SK-N-SH treated with all-trans-retinoic acid at 6 μM for 48 hours (cell line): ENCODE data around the gene KTI12.

Experiments
- ISL1 ChIP-seq: fragments of 250-450 bp; sonication (Bioruptor Pico); IDR thresholded peaks from 2 replicates; pipeline ENCODE4 v2.1.2; 2022; ENCODE audit warnings: mild to moderate bottlenecking, moderate library complexity
- ZFP3 ChIP-seq: fragments of 250-450 bp; sonication (Bioruptor Pico); IDR thresholded peaks from 2 replicates; pipeline ENCODE4 v1.5.0; 2020; ENCODE audit warnings: mild to moderate bottlenecking, moderate library complexity
- ZFP30 ChIP-seq: fragments of 450-650 bp; formaldehyde crosslinking; IDR thresholded peaks from 2 replicates; pipeline ENCODE4 v1.5.0; 2022; ENCODE audit warnings: mild to moderate bottlenecking, moderate library complexity
- ZNF8 ChIP-seq: fragments of 450-650 bp; formaldehyde crosslinking; IDR thresholded peaks from 2 replicates; pipeline ENCODE4 v1.5.0; 2020; ENCODE audit warnings: mild to moderate bottlenecking, moderate library complexity
- TF ChIP-seq, protein P1 (sequence below): fragments of 250-450 bp; sonication (Bioruptor Pico); IDR thresholded peaks from 2 replicates; pipeline ENCODE4 v1.5.1; 2020; ENCODE audit warnings: low read depth, mild to moderate bottlenecking, moderate library complexity
- TF ChIP-seq, protein P2 (sequence below): fragments of 250-450 bp; sonication (Bioruptor Pico); IDR thresholded peaks from 2 replicates; pipeline ENCODE4 v1.8.0; 2020; ENCODE audit warnings: mild to moderate bottlenecking, moderate library complexity, borderline replicate concordance

DNA sequence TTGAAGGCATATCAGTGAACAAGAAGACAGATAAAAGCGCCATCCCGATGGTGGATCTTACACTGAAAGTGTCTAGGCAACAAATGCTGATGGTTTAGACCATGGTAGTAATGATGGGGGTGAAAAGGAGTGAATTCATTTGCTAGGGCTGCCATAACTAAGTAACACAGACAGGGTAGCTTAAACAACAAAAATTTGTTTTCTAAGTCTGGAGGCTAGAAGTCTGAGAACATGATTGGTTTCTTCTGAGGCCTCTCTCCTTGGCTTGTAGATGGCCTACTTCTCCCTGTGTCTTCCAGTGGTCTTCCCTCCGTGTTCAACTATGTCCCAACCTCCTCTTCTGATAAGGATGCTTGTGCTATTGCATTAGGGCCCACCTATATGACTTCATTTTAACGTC lies 29.7 kb downstream of the KTI12 start:
- TF ChIP-seq, protein P1, sequence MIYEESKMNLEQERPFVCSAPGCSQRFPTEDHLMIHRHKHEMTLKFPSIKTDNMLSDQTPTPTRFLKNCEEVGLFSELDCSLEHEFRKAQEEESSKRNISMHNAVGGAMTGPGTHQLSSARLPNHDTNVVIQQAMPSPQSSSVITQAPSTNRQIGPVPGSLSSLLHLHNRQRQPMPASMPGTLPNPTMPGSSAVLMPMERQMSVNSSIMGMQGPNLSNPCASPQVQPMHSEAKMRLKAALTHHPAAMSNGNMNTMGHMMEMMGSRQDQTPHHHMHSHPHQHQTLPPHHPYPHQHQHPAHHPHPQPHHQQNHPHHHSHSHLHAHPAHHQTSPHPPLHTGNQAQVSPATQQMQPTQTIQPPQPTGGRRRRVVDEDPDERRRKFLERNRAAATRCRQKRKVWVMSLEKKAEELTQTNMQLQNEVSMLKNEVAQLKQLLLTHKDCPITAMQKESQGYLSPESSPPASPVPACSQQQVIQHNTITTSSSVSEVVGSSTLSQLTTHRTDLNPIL (CRISPR knock-in tag): no peak
- TF ChIP-seq, protein P2, sequence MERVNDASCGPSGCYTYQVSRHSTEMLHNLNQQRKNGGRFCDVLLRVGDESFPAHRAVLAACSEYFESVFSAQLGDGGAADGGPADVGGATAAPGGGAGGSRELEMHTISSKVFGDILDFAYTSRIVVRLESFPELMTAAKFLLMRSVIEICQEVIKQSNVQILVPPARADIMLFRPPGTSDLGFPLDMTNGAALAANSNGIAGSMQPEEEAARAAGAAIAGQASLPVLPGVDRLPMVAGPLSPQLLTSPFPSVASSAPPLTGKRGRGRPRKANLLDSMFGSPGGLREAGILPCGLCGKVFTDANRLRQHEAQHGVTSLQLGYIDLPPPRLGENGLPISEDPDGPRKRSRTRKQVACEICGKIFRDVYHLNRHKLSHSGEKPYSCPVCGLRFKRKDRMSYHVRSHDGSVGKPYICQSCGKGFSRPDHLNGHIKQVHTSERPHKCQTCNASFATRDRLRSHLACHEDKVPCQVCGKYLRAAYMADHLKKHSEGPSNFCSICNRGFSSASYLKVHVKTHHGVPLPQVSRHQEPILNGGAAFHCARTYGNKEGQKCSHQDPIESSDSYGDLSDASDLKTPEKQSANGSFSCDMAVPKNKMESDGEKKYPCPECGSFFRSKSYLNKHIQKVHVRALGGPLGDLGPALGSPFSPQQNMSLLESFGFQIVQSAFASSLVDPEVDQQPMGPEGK (CRISPR knock-in tag): no peak
- TF ChIP-seq ZNF8 (no peak), ZFP30 (no peak), ISL1 (CRISPR knock-in tag) (no peak), ZFP3 (no peak)
